HG03457 (cell line): ENCODE data around the gene MYT1.
"Not testable (repeated sequence)": the region's sequence is repeated elsewhere in the genome, so short reads cannot be mapped to it uniquely, and the experiment has no call there.

ENCODE experiments used
- ATAC-seq: cut with Tn5 transposase; IDR thresholded peaks from one replicate; pipeline ENCODE4 v1.9.1; 2021; ENCODE audit warnings: moderate number of reproducible peaks; ENCODE audit not compliant: unreplicated experiment

MYT1 gene

DNA sequence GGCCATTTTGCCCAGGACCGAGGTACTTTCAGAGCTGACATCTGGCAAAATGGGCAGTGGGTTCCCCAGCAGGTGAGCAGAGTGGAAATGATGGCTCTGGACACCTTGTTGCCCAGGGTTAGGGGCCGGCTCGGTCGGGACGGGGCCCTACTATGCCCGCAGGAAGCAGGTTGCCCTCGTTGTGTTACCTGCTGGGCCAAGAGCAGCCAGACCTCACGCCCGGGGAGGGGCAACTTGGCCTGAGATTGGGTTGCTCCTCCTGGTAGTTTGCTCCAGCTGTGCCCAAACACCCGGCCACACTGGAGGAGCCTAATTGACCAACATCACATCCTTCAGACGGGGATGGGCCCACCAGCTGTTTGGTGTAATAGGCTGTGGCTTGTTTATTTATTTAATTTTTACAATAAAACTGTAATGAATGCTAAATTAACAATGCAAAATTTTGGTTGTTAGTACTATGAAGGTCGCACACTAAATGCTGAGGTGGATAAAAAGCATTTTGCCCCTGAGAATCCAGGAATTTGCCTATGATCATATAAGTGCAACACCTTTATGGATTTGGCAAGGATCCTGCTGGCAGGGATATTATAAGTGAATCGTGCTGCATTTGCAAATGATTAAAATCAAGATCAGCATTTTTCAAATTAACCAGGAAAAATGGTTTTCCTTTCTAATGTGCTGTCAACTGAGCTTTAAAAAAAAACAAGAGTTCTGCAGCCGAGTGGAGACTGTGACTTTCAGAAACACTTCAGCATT lies 64.7 kb downstream of the MYT1 start:
- no peak for ATAC-seq

DNA sequence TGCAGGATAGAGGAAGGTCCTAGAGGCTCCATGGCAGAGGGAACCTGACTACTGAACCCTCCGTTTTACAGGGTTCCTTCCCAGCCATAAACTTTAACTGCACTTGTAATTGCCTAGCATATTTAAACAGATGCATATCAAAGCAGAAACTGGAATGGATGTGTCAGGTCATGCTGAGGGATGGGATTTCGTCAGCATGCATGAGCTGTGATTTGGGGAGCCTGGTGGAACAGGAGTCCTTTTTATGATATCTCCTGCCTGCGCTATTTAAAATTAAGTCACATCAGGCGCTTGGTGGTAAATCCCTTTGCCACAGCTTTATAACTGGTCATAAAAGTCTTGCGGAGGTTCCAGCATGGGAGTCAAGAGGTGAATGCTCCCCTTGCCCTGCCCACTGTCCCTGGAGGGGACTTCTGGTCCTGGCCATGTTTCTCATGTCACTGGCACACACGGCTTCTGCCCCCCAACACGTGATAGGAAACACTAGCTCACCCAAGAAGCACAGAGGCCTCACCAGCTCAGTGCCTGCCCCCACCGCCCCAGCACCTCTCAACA lies 65.3 kb downstream of the MYT1 start:
- ATAC-seq = no peak

- ATAC-seq = no peak
Observed at GRCh38 chr20:64230461-64231145, 66.4 kb downstream of the MYT1 start.

DNA sequence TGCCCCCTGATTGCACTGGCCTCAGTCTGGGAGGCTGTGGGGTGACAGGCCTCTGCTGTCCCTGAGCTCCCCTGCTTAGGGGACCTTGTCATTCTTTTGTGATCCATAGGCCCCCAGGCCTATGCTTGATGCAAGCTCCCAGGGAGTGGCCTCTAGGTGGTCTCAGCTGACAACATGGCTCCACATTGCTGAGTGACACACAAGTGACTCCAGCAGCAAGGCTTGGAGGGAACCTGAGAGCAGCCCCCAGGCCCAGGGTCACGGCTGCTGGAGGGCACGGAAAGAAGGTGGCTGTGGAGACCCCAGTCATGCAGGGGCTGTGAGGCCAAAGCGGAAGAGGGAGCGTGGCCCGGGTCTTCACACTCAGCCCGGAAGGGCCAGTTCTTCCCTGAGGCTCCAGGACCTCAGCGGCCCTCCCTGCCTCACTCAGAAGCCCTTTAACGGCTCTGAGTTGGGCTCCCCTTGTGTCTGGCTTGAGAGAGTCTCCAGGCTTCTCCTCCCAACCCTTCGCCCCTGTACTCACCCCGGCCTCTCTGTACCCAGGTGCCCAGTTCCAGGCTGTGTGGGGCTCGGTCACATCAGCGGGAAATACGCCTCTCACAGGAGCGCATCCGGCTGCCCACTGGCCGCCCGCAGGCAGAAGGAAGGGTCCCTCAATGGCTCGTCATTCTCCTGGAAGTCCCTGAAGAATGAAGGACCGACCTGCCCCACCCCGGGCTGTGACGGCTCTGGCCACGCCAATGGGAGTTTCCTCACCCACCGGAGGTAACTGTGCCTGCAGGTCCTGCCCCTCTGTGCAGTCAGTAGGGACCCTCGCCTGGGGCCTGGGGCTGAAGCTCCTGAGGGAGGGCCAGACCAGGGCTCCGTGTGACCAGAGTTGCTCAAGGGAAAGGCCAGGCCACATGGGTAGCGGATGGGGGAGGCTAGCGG lies 67.6 kb downstream of the MYT1 start:
- ATAC-seq = no peak

GRCh38 chr20:64232794-64233193 lies 68.5 kb downstream of the MYT1 start:
- no peak for ATAC-seq

- no peak for ATAC-seq
Observed at GRCh38 chr20:64233725-64234124, 69.5 kb downstream of the MYT1 start.

DNA sequence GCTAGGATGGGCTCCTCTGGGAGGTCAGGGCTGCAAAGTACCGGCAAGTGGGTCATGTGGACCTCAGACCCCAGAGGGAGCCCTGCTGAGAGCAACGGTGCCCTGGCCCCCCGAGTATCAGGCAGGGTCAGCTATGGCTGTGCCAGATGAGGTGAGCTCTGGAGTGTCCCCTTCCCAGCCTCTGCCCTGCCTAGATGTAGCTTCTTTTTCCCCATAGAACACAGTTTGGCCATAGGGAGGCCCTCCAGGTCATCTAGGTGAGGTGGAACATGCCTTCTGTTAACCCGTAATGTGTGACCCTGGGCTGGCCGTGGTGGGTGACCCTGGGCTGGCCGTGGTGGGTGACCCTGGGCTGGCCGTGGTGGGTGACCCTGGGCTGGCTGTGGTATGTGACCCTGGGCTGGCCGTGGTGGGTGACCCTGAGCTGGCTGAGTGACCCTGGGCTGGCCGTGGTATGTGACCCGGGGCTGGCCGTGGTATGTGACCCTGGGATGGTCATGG lies 70.1 kb downstream of the MYT1 start:
- no peak for ATAC-seq

DNA sequence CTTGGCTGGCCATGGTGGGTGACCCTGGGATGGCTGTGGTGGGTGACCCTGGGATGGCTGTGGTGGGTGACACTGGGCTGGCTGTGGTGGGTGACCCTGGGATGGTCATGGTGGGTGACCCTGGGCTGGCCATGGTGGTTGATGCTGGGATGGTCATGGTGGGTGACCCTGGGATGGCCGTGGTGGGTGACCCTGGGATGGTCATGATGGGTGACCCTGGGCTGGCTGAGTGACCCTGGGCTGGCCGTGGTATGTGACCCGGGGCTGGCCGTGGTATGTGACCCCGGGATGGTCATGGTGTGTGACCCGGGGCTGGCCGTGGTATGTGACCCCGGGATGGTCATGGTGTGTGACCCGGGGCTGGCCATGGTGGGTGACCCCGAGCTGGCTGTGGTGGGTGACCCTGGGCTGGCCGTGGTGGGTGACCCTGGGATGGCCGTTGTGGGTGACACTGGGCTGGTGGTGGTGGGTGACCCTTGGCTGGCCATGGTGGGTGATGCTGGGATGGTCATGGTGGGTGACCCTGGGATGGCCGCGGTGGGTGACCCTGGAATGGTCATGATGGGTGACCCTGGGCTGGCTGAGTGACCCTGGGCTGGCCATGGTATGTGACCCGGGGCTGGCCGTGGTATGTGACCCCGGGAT lies 70.8 kb downstream of the MYT1 start:
- not testable (repeated sequence) for ATAC-seq

- ATAC-seq = no peak
Observed at GRCh38 chr20:64236137-64237088, 72.2 kb downstream of the MYT1 start.

DNA sequence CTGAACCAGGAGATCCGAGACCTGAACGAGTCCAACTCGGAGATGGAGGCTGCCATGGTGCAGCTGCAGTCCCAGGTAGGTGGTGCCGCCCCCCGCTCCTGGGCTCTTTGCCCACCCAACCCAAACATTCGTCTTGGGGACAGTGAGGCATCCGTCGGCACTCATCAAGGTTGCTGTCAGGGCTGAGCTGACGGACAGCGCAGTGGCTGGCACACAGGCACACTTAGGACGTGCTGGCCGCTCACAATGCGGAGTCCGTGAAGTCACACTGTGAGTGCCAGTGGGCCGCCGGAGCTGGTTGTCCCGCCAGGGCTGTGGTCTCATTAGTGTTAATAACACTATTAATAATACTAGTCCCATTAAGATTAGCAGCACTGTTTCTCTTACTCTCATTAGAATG lies 73.1 kb downstream of the MYT1 start:
- no peak for ATAC-seq

GRCh38 chr20:64238115-64238825 lies 74.0 kb downstream of the MYT1 start:
- ATAC-seq = no peak

DNA sequence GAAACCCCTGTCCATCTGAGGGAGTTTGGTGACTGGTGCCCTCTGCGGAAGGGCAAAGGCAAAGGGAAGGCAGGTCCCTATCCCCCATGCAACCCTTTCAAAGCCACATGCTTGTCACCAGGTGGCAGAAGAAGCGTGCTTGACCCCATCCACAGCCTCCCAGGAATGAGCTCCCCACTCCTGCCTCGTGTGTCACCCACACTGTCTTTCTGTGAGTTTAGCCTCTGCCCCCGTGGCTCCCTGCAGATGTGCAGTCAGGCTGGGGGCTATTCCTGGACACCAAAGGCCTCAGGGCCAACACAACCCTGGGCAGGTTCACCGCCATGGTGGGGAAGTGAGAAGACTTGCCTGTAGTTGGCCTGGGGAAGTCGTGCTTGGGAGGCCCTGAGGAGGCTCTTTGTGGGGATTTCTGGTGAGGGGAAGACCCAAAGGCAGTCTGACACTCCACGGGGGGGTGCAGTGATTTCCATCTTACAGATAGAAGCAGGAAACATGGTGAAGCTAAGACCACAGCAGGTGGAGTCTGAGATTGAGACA lies 74.7 kb downstream of the MYT1 start:
- ATAC-seq = no peak

- no peak for ATAC-seq
Observed at GRCh38 chr20:64239449-64240242, 75.4 kb downstream of the MYT1 start.

DNA sequence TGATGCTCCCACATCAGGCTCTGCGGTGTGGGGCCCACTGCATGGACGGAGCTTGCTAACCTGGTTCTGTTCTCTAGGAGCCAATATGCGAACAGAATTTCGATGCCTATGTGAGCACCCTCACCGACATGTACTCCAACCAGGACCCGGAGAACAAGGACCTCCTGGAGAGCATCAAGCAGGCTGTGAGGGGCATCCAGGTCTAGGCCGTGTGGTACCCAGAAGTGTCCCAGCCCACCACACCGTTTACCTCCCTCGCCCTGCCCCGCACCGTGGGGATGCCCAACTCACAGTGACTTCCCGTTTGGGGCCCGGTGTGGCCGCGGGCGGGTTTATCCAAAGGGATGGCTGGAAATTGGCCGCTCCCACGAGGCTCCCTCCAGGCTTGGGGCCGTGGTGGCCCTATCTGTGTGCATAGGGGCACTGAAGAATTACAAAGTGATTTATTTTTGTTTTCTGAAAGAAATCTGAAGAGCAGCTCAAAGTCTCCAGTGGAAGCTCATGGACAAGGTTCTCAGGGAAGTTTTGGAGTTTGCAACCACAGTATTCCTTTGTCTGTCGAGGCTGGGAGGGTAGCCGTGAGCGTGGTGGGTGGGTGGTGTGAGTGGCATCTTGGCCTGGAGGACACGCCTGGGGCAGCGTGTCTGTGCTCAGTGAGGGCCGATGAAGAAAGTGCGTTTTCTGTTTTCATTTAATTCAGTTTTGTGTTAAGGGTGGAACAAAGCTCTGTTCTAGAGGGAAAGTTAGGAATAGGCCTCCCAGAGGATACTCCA lies 76.2 kb downstream of the MYT1 start:
- ATAC-seq = no peak

- ATAC-seq = no peak
Observed at GRCh38 chr20:64241061-64241460, 76.8 kb downstream of the MYT1 start.

DNA sequence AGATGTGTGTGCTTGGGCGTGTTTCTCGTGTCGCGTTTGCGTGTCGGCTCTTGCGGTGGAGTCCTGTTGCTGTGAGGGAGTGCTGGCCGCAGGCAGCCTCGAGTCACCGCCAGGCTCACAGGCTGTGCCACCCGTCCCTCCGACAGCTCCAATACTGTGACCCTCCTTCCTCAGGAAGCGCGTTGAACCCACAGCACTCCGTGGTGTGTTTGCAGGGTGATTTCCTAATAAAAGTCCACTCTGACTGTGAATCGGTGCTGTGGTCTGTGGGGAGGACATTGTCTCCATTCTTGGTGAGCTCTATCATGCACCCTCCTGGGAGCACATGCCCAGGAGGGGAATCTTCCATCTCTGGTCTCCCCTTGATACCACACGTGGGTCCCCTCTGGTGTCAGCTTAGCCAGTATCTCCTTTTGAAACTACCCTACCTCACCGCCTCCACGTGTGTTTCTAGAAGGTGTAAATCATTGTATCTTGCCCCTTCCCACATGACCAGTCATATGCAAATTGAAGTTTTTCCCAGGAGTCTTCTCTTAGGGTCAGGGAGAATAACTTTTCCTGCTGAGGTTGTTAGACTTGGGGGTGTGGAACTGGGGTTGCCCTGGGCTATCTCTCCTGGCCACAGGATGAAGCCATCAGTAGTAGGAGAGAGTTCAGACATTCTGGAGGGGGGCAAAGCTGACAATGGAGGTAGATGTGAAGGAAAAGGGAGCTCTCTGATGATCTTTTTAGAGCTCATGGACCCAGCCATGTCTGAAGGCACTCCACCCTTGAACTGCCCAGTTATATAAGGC lies 77.9 kb downstream of the MYT1 start:
- no peak for ATAC-seq
